ENCODE data around the gene STARD13.

STARD13 gene, protein sequence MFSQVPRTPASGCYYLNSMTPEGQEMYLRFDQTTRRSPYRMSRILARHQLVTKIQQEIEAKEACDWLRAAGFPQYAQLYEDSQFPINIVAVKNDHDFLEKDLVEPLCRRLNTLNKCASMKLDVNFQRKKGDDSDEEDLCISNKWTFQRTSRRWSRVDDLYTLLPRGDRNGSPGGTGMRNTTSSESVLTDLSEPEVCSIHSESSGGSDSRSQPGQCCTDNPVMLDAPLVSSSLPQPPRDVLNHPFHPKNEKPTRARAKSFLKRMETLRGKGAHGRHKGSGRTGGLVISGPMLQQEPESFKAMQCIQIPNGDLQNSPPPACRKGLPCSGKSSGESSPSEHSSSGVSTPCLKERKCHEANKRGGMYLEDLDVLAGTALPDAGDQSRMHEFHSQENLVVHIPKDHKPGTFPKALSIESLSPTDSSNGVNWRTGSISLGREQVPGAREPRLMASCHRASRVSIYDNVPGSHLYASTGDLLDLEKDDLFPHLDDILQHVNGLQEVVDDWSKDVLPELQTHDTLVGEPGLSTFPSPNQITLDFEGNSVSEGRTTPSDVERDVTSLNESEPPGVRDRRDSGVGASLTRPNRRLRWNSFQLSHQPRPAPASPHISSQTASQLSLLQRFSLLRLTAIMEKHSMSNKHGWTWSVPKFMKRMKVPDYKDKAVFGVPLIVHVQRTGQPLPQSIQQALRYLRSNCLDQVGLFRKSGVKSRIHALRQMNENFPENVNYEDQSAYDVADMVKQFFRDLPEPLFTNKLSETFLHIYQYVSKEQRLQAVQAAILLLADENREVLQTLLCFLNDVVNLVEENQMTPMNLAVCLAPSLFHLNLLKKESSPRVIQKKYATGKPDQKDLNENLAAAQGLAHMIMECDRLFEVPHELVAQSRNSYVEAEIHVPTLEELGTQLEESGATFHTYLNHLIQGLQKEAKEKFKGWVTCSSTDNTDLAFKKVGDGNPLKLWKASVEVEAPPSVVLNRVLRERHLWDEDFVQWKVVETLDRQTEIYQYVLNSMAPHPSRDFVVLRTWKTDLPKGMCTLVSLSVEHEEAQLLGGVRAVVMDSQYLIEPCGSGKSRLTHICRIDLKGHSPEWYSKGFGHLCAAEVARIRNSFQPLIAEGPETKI

GRCh38 chr13:33285420-33286124 is at the start of gene STARD13:
Gene STARD13, minus strand, starts transcription at chr13:33285755. Its CDS starts 117 bp downstream, at chr13:33285638.
- TF ChIP-seq CTCF (IDR thresholded peaks at IDR 0.05; ENCODE audit: insufficient read depth, low read depth, low read length, missing control alignments) = peak; percentile 39
- DNase-seq (ENCODE audit: low read depth) = peak; percentile 94
- H3K4me3 ChIP-seq (ENCODE audit: low read length) = peak within 1 kb of the TSS; percentile 77

DNA sequence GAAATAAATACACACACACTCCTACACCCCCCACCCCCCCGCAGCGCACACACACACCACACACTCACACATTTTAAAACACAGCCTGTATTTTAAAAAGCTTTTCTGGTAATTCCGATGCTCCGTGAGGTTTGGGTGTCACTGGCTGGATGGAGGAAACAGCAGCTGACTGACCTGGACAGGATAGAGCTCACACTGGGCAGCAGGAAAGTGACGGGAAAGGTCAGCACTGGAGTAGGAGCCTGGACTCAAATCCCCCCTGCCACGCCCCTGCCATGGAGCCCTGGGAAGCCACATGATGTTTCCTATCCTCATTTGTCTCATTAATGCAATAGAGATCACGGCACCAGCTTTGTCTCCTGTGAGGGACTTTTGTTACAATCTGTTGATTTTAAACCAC is 49.3 kb upstream of the STARD13 start:
- no peak for DNase-seq (ENCODE audit: low read depth)
- no peak for TF ChIP-seq CTCF (IDR thresholded peaks at IDR 0.05; ENCODE audit: insufficient read depth, low read depth, low read length, missing control alignments)
- H3K4me3 ChIP-seq (ENCODE audit: low read length) = no peak overlapping the region

DNA sequence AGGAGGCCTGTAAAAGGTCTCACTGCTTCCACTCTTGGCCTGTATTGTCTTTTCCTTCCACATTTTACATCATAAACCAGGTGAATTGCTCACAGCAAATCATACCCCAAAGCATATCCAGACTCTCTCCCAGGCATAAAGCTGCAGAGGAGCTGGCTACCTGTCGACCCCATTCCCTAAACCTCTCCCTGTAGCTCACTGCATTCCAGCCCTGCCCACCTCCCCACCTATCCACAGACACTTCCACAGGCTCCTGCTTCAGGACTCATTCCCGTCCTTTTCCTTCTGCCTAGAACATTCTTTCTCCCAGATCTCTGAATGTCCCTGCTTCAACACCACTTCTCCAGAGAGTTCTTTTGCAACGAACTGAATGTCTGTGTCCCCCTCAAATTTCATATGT is 46.4 kb upstream of the STARD13 start:
- no peak for DNase-seq (ENCODE audit: low read depth)
- no peak overlapping the region for H3K4me3 ChIP-seq (ENCODE audit: low read length)
- TF ChIP-seq CTCF (IDR thresholded peaks at IDR 0.05; ENCODE audit: insufficient read depth, low read depth, low read length, missing control alignments) = no peak

DNA sequence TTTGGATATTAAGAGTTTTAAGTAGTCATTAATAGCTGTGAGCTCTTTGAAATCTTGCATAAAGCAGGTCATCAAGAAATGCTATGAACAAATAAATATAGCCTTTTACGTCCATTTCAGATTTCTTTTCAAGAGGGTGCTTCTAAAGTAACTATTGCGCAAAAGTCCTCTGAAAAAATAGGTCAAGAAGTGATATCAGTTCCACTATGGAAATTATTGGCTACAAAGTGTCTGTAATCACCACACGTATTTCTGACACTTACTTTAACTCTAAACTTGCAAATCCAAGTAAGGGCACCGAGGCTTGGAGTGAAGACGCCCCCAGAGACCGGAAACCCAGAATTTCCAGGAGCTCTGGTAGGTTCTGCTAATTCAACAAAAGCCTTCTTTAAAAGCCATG is 44.9 kb upstream of the STARD13 start:
- no peak for TF ChIP-seq CTCF (IDR thresholded peaks at IDR 0.05; ENCODE audit: insufficient read depth, low read depth, low read length, missing control alignments)
- DNase-seq (ENCODE audit: low read depth) = no peak
- no peak overlapping the region for H3K4me3 ChIP-seq (ENCODE audit: low read length)

DNA sequence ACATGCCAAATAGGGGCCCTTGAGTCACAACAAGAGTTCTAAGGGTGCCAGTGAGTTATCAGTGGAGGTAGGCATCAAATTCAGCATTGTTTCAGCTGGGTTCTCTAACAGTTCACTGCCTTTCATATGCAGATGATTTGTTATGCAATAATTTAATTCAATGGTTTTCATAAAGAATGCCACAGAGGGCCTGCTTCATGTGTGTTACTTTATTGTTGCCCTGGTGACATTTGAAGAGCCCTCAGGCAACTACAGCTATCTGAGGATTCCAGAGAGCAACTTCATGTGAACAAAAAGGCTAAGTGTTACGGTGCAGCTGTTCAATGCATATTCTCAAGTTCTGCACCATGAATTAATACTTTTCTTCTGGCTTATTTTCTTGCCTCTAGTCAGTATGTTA is 43.1 kb upstream of the STARD13 start:
- DNase-seq (ENCODE audit: low read depth) = peak; percentile 28
- no peak for TF ChIP-seq CTCF (IDR thresholded peaks at IDR 0.05; ENCODE audit: insufficient read depth, low read depth, low read length, missing control alignments)
- no peak overlapping the region for H3K4me3 ChIP-seq (ENCODE audit: low read length)

DNA sequence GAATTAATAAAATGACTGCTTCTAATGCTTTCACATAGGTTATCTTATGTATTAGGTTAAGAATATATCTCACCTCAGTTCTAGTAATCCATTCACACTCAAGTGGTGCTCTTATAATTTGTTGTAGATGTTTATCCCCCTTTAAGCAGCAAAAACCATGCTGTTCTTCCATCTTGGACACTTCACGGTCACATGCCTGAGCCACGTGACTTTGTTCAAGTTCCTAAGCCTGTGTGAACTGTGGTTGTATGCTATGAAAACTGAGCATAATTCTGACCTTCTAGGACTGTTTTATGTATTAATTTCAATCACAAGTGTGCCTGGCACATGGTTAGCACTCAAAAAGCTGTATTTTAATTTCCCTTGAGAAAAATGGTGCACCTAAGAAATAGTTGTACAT is 41.2 kb upstream of the STARD13 start:
- TF ChIP-seq CTCF (IDR thresholded peaks at IDR 0.05; ENCODE audit: insufficient read depth, low read depth, low read length, missing control alignments) = no peak
- no peak for DNase-seq (ENCODE audit: low read depth)

More for the DNA sequence above, 41.2 kb upstream of the STARD13 start:
- H3K4me3 ChIP-seq (ENCODE audit: low read length) = no peak overlapping the region
